Measurements from ENCODE around the gene CFAP77.

Gene CFAP77

GRCh38 chr9:132487980-132488535 lies 78.0 kb downstream of the CFAP77 start:
- no peak overlapping the region for H3K4me2 ChIP-seq (ENCODE audit: low read depth, low read length, poor library complexity, severe bottlenecking)

GRCh38 chr9:132488626-132489025 lies 78.6 kb downstream of the CFAP77 start:
- no peak overlapping the region for H2AFZ ChIP-seq (ENCODE audit: low read depth, low read length, severe bottlenecking)
- H3K27me3 ChIP-seq (ENCODE audit: low read length) = no peaks in the 10 kb centered on the region
- no peaks in the 10 kb centered on the region for H3K36me3 ChIP-seq (ENCODE audit: low read length)
- H3F3A ChIP-seq (ENCODE audit: insufficient read depth) = no peaks in the 10 kb centered on the region
- no peaks in the 10 kb centered on the region for H3K9me3 ChIP-seq (ENCODE audit: insufficient read depth, low read length)
- no peak overlapping the region for H3K4me3 ChIP-seq (ENCODE audit: insufficient read depth, low read length, poor library complexity, severe bottlenecking)
- no peak overlapping the region for H3K27ac ChIP-seq (ENCODE audit: low read depth, low read length)
- no peak overlapping the region for H3K4me2 ChIP-seq (ENCODE audit: low read depth, low read length, poor library complexity, severe bottlenecking)
- H4K20me1 ChIP-seq (ENCODE audit: low read depth, low read length) = no peaks in the 10 kb centered on the region
- H3K9me2 ChIP-seq (replicated peaks; ENCODE audit: insufficient read depth, low read length) = no peaks in the 10 kb centered on the region
- TF ChIP-seq CTCF (IDR thresholded peaks at IDR 0.05; ENCODE audit: insufficient read depth, low read length, poor library complexity, severe bottlenecking) = no peak
- no peak for TF ChIP-seq EZH2phosphoT487 (conservative IDR thresholded peaks at IDR 0.05; ENCODE audit: low read length)
- H3K79me2 ChIP-seq (ENCODE audit: insufficient read depth, low read length) = no peaks in the 10 kb centered on the region
- no peak overlapping the region for H3K9ac ChIP-seq (ENCODE audit: low read length)

More at GRCh38 chr9:132487980-132488535, 78.0 kb downstream of the CFAP77 start:
- Histone ChIP-seq H3K4me3 (ENCODE audit: insufficient read depth, low read length, poor library complexity, severe bottlenecking) (no peak overlapping the region), H3K27ac (ENCODE audit: low read depth, low read length) (no peak overlapping the region), H3K9ac (ENCODE audit: low read length) (no peak overlapping the region), H3K9me3 (ENCODE audit: insufficient read depth, low read length) (no peaks in the 10 kb centered on the region), H3K27me3 (ENCODE audit: low read length) (no peaks in the 10 kb centered on the region), H3K36me3 (ENCODE audit: low read length) (no peaks in the 10 kb centered on the region), H3K9me2 (replicated peaks; ENCODE audit: insufficient read depth, low read length) (no peaks in the 10 kb centered on the region), H3K79me2 (ENCODE audit: insufficient read depth, low read length) (no peaks in the 10 kb centered on the region), H2AFZ (ENCODE audit: low read depth, low read length, severe bottlenecking) (no peak overlapping the region), H3F3A (ENCODE audit: insufficient read depth) (no peaks in the 10 kb centered on the region), H4K20me1 (ENCODE audit: low read depth, low read length) (no peaks in the 10 kb centered on the region)
- TF ChIP-seq EZH2phosphoT487 (conservative IDR thresholded peaks at IDR 0.05; ENCODE audit: low read length) (no peak), CTCF (IDR thresholded peaks at IDR 0.05; ENCODE audit: insufficient read depth, low read length, poor library complexity, severe bottlenecking) (no peak)

DNA sequence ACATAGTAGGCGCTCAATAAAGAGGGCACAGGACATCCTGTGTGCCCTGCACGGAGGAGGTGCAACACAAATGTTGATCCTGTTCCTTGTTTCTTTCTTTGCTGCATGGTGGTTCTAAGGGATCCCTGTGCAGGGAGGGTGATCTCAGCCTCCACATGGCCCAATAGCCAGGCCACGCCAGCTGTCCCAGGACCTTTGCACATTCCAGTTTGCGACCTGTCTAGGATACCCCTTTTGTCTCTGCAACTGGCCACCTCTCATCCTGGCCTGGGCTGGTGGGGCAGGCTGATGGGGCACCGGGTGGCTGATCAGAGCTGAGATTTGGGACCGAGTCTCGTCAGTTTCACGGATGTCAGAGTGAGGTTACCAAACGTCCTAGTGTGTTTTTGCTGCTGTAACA lies 79.5 kb downstream of the CFAP77 start:
- no peak overlapping the region for H2AFZ ChIP-seq (ENCODE audit: low read depth, low read length, severe bottlenecking)
- no peaks in the 10 kb centered on the region for H3K9me2 ChIP-seq (replicated peaks; ENCODE audit: insufficient read depth, low read length)
- no peak overlapping the region for H3K27ac ChIP-seq (ENCODE audit: low read depth, low read length)
- H3F3A ChIP-seq (ENCODE audit: insufficient read depth) = no peaks in the 10 kb centered on the region
- H3K9me3 ChIP-seq (ENCODE audit: insufficient read depth, low read length) = no peaks in the 10 kb centered on the region
- TF ChIP-seq CTCF (IDR thresholded peaks at IDR 0.05; ENCODE audit: insufficient read depth, low read length, poor library complexity, severe bottlenecking) (no peak), EZH2phosphoT487 (conservative IDR thresholded peaks at IDR 0.05; ENCODE audit: low read length) (no peak)
- no peaks in the 10 kb centered on the region for H3K27me3 ChIP-seq (ENCODE audit: low read length)
- no peak overlapping the region for H3K9ac ChIP-seq (ENCODE audit: low read length)
- H3K79me2 ChIP-seq (ENCODE audit: insufficient read depth, low read length) = no peaks in the 10 kb centered on the region
- H3K36me3 ChIP-seq (ENCODE audit: low read length) = no peaks in the 10 kb centered on the region
- H3K4me3 ChIP-seq (ENCODE audit: insufficient read depth, low read length, poor library complexity, severe bottlenecking) = no peak overlapping the region
- H4K20me1 ChIP-seq (ENCODE audit: low read depth, low read length) = no peaks in the 10 kb centered on the region
- H3K4me2 ChIP-seq (ENCODE audit: low read depth, low read length, poor library complexity, severe bottlenecking) = no peak overlapping the region

Measured in SU-DHL-6 (cell line).